HG03521 (cell line): ENCODE measurements around the gene PI4K2A.
A peak's percentile ranks its signal among the peaks of the same experiment; 100 is the strongest.

Experiments
- ATAC-seq: cut with Tn5 transposase; IDR thresholded peaks from one replicate; pipeline ENCODE4 v1.9.1; 2021; ENCODE audit warnings: mild to moderate bottlenecking, moderate library complexity; ENCODE audit not compliant: unreplicated experiment

PI4K2A gene

GRCh38 chr10:97640174-97640867, at the start of gene PI4K2A:
PI4K2A (plus strand) TSS chr10:97640671; CDS start chr10:97640743, 72 bp downstream.
- peak; percentile 98 for ATAC-seq

- ATAC-seq, result no peak
Measured at GRCh38 chr10:97590748-97591495, 49.5 kb upstream of the PI4K2A start.

- no peak for ATAC-seq
Measured at GRCh38 chr10:97593421-97593820, 47.0 kb upstream of the PI4K2A start.

GRCh38 chr10:97596101-97597082, 44.1 kb upstream of the PI4K2A start:
- ATAC-seq, result no peak

- no peak for ATAC-seq
Measured at GRCh38 chr10:97597778-97598177, 42.7 kb upstream of the PI4K2A start.

GRCh38 chr10:97598407-97599271, 41.8 kb upstream of the PI4K2A start:
- no peak for ATAC-seq

- ATAC-seq, result no peak
Measured at GRCh38 chr10:97599272-97599619, 41.2 kb upstream of the PI4K2A start.

GRCh38 chr10:97600616-97601015, 39.9 kb upstream of the PI4K2A start:
- ATAC-seq, result no peak

GRCh38 chr10:97601268-97602215, 38.9 kb upstream of the PI4K2A start:
- no peak for ATAC-seq

GRCh38 chr10:97607095-97607636, 33.3 kb upstream of the PI4K2A start:
- no peak for ATAC-seq

- ATAC-seq, result no peak
Measured at GRCh38 chr10:97608991-97609561, 31.4 kb upstream of the PI4K2A start.

GRCh38 chr10:97611473-97611872, 29.0 kb upstream of the PI4K2A start:
- ATAC-seq, result no peak

GRCh38 chr10:97612386-97612785, 28.1 kb upstream of the PI4K2A start:
- no peak for ATAC-seq

- ATAC-seq, result no peak
Measured at GRCh38 chr10:97618285-97618684, 22.2 kb upstream of the PI4K2A start.

- ATAC-seq, result no peak
Measured at GRCh38 chr10:97618733-97619132, 21.7 kb upstream of the PI4K2A start.

- ATAC-seq, result no peak
Measured at GRCh38 chr10:97623277-97623676, 17.2 kb upstream of the PI4K2A start.

GRCh38 chr10:97627731-97628130, 12.7 kb upstream of the PI4K2A start:
- ATAC-seq, result no peak

GRCh38 chr10:97628228-97628627, 12.2 kb upstream of the PI4K2A start:
- ATAC-seq, result no peak

- ATAC-seq, result no peak
Measured at GRCh38 chr10:97629289-97629688, 11.2 kb upstream of the PI4K2A start.
